ENCODE data around the gene ANG.

ANG gene

GRCh38 chr14:20676072-20676471, 12.5 kb upstream of the ANG start:
- no peak for DNase-seq

- no peak for DNase-seq
Measured at GRCh38 chr14:20679907-20680306, 8.7 kb upstream of the ANG start.

GRCh38 chr14:20680363-20680762, 8.2 kb upstream of the ANG start:
- DNase-seq = no peak

- peak in 1 of 2 experiments; percentile 20 for DNase-seq
Measured at GRCh38 chr14:20680843-20681347, 7.7 kb upstream of the ANG start.

- peak; percentile 83 to 87 for DNase-seq
Measured at GRCh38 chr14:20681348-20682126, 7.0 kb upstream of the ANG start.

- no peak for DNase-seq
Measured at GRCh38 chr14:20682127-20682434, 6.5 kb upstream of the ANG start.

GRCh38 chr14:20682435-20683124, 6.0 kb upstream of the ANG start:
- DNase-seq = peak; percentile 62 to 70

- peak; percentile 73 to 76 for DNase-seq
Measured at GRCh38 chr14:20683125-20683890, 5.3 kb upstream of the ANG start.

- peak; percentile 76 to 80 for DNase-seq
Measured at GRCh38 chr14:20683891-20684661, 4.5 kb upstream of the ANG start, which contains the start of gene RNASE4. RNASE4 (plus strand) TSS chr14:20684560; CDS start chr14:20699372, 14,812 bp downstream.

- no peak for DNase-seq
Measured at GRCh38 chr14:20684662-20685456, 3.7 kb upstream of the ANG start.

- DNase-seq = no peak
Measured at GRCh38 chr14:20686386-20687143, 2.0 kb upstream of the ANG start.

GRCh38 chr14:20687362-20688166, 1.0 kb upstream of the ANG start:
- DNase-seq = no peak

GRCh38 chr14:20690848-20691640, 2.5 kb downstream of the ANG start:
- DNase-seq = peak; percentile 20 to 26

- DNase-seq = no peak
Measured at GRCh38 chr14:20692116-20692751, 3.7 kb downstream of the ANG start.

GRCh38 chr14:20696764-20697163, 8.2 kb downstream of the ANG start:
- no peak for DNase-seq

- peak; percentile 50 to 52 for DNase-seq
Measured at GRCh38 chr14:20697273-20698017, 8.9 kb downstream of the ANG start.

- DNase-seq = no peak
Measured at GRCh38 chr14:20698018-20698329, 9.4 kb downstream of the ANG start.

GRCh38 chr14:20698934-20699333, 10.4 kb downstream of the ANG start:
- DNase-seq = no peak

All from activated CD4-positive, alpha-beta T cell treated with anti-CD3 and anti-CD28 coated beads, Interleukin-2, amount 50 U/mL, for 4 hours (primary cell).